GM21737 (cell line): Measurements from ENCODE around the gene IL6ST.
A peak's percentile ranks its signal among the peaks of the same experiment; 100 is the strongest.
"Not testable (repeated sequence)": the region's sequence is repeated elsewhere in the genome, so short reads cannot be mapped to it uniquely, and the experiment has no call there.

ENCODE experiments used
- ATAC-seq: cut with Tn5 transposase; IDR thresholded peaks from one replicate; pipeline ENCODE4 v1.9.1; 2021; ENCODE audit warnings: mild to moderate bottlenecking, moderate library complexity; ENCODE audit not compliant: unreplicated experiment

IL6ST gene

DNA sequence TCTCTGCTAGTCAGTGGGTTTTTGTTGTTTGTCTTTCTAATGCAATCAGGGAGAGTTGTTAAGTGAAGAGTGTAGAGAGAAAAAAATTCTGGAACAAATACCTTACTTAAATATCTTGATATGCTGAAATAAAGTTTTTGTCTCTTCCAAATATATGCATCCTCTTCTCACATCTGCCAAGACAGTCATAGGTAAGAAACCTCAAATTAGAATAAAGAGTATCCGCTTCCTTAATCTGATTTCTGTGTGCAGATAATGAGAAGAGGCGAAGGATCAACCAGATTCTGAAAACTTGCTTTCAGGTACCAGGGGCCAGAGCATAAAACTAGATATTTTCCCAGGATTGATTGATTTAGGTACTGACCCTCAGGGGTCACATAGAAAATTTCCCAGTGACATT, 11.3 kb upstream of the IL6ST start:
- no peak for ATAC-seq

DNA sequence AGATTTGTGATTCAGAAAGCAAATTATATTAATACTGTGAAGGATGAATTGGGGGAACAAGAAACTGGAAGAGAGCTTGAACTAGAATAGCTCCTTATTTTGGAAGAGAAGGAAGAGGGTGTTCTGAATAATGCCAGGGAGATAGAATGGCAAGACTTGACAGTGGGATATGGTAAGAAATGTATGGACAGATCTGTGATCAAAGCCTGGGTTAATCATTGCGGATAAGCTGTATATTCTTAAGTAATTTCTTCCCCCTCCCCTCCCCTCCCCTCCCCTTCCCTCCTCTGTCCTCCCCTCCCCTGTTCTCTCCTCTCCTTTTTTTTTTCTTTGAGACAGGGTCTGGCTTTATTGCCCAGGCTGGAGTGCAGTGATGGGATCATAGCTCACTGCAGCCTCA, 10.1 kb upstream of the IL6ST start:
- ATAC-seq, result no peak

GRCh38 chr5:56003679-56004078, 8.9 kb upstream of the IL6ST start:
- ATAC-seq, result no peak

DNA sequence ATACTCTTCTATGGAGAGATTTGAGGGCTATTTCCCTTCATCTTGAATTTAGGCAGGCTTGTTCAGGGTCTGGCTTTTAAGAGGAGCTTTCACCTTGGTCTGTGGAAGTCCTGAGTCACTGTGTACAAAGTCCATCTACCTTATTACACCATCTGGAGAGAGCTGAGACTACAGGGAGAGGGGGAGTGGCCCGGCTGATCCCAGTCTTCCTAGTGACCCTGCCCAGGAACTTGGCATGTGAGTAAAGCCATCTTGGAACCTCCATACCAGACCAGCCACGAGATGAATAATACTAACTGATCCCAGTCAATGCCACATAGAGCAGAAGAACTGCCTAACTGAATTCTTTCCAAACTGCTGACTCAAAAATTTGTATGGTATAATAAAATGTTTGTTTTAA, 8.4 kb upstream of the IL6ST start:
- ATAC-seq, result no peak

- no peak for ATAC-seq
Measured at GRCh38 chr5:56002303-56002702, 7.5 kb upstream of the IL6ST start.

DNA sequence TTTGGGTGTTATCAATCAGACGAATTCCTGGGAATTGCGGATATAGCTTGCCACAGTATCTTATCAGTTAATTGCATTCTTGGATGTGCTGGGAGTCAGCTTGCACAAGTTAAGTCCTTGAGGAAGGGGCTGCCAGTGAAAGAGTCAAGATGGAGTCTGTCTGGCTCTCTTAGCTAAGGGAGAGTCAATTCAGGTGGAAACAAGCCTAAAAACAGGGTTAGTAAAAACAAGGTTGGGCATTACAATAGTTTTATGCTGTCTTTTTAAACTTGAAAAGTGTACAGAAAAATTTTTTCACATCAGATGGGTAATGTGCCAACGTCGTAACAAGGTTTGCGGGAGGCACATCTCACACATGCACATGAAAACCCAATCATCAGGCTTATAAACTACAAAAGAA, 5.5 kb upstream of the IL6ST start:
- not testable (repeated sequence) for ATAC-seq

- no peak for ATAC-seq
Measured at GRCh38 chr5:55998966-55999365, 4.2 kb upstream of the IL6ST start.

GRCh38 chr5:55997742-55998351, 3.1 kb upstream of the IL6ST start:
- ATAC-seq, result no peak

GRCh38 chr5:55994998-55995914, 493 bp upstream of the IL6ST start:
- peak; percentile 95 for ATAC-seq

- ATAC-seq, result no peak
Measured at GRCh38 chr5:55993731-55994494, 850 bp downstream of the IL6ST start.

DNA sequence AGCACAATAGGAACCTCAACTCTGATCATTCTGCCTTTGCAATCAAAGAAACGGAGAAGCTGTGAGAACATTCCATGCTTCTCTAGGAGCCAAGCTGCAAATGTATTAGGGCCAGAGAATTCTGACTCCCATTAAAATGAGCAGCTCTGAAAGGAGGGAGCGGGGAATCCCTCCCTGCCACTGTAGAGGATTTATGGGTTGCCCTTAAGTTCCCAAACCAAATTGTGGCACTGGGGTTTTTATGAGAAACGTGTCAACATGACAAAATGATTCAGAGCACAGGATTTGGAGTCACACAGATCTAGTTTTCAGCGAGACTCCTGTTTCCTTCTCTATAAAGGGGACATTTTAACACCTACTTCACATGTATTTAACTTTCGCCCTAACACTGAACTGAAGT, 1.8 kb downstream of the IL6ST start:
- no peak for ATAC-seq

DNA sequence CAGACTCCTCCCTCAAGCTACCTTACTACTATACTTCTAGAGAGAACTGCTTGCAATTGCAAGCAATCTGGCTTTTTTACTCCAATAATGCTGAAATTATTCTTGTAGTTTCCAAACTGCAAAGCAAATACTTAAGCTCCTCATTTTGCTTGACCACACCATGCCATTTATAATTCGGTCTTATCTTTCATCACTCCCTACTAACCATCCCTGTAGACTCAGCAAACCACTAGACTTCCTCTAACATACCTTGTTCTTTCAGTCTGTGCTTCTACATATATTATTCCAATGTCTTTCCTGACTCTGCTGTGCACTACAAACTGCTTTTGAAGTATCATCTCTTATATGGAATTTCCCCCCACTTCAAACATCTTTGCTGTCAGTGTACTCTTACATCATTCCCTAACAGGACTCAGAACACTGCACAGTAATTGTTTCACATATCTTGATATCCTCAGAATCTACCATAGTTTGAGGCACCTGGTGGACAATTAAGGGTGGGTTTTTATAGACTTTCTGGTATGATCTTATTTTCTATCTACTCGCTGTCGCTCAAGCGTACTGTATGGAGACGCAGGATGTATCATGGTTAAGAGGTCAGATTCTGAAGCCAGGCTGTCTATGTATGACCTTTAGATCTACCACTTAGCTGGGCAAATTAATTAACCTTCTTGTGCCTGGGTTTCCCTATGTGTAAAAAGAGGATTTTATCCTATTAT, 2.8 kb downstream of the IL6ST start:
- ATAC-seq, result no peak

DNA sequence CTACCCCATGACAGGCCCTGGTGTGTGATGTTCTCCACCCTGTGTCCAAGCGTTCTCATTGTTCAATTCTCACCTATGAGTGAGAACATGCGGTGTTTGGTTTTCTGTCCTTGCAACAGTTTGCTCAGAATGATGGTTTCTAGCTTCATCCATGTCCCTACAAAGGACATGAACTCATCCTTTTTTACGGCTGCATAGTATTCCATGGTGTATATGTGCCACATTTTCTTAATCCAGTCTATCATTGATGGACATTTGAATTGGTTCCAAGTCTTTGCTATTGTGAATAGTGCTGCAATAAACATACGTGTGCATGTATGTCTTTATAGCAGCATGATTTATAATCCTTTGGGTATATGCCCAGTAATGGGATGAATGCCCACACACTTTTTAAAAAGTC, 3.9 kb downstream of the IL6ST start:
- not testable (repeated sequence) for ATAC-seq

GRCh38 chr5:55989860-55990259, 4.9 kb downstream of the IL6ST start:
- ATAC-seq, result no peak

DNA sequence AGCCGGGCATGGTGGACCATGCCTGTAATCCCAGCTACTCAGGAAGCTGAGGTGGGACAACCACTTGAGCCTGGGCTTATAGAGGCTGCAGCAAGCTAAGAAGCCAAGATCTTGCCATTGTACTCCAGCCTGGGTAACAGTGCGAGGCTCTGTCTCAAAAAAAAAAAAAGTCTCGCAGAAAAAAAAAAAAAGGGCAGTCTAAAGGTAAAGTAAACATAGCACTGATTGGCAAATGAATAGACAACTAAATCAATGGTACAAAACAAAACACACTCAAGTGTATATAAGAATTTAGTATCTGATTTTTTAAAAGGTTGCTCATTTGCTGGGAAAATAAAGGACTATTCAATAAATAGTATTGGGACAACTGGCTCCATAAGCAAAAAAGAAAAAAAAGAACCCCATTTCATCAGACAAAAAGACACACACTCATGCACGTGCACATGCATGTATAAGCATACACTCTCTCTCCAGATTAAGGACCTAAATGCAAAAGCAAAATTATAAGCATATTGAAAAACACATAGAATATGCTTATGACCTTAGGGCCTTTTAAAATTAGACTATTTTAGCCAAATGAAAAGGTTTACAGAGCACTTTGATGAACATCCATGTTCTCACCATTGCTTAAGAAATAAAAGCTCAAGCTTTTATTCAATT, 5.7 kb downstream of the IL6ST start:
- ATAC-seq, result no peak

DNA sequence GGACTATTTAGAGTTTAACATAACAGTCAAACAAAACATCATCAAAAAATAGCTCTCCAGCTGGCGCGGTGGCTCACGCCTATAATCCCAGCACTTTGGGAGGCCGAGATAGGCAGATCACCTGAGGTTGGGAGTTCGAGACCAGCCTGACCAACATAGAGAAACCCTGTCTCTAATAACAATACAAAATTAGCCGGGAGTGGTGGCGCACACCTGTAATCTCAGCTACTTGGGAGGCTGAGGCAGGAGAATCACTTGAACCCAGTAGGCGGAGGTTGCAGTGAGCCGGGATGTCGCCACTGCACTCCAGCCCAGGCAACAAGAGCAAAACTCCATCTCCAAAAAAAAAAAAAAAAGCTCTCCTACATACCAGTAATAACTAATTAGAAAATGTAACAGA, 6.3 kb downstream of the IL6ST start:
- ATAC-seq, result not testable (repeated sequence)

DNA sequence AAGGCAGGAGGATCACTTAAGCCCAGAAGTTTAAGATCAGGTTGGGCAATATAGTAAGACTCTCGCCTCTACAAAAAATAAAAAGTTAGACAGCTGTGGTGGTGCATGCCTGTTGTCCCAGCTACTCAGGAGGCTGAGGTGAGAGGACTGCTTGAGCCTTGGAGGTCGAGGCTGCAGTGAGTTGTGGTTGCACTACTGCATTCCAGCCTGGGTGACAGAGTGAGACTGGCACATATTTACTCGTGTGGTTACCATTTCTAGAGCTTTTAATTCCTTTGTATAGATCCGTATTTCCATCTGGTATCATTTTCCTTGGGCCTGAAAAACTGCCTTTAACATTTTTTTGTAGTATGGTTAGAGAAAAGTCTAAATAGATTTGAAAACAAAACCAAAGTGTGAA, 7.8 kb downstream of the IL6ST start:
- no peak for ATAC-seq

GRCh38 chr5:55985181-55985580, 9.6 kb downstream of the IL6ST start:
- ATAC-seq, result no peak

- ATAC-seq, result no peak
Measured at GRCh38 chr5:55983986-55984385, 10.8 kb downstream of the IL6ST start.

- no peak for ATAC-seq
Measured at GRCh38 chr5:55982957-55983381, 11.8 kb downstream of the IL6ST start.
